Endothelial cell (in vitro differentiated cells): ENCODE measurements around the gene CAMK2G. TPM values are rescaled to one million over a fixed set of nuclear protein-coding genes. Genes with fewer than 3 reads are reported as not detected.

ENCODE experiments used
- DNase-seq: peaks from one replicate; pipeline ENCODE4 v3.0.0; 2021; ENCODE audit warnings: low spot score
- H3K27ac Mint-ChIP-seq: one replicate; pipeline ENCODE4 v1.8.0; 2021; ENCODE audit warnings: mixed read lengths, inconsistent platforms; ENCODE audit not compliant: unreplicated experiment
- H3K27me3 Mint-ChIP-seq: one replicate; pipeline ENCODE4 v1.8.0; 2021; ENCODE audit warnings: mild to moderate bottlenecking, moderate library complexity, mixed read lengths, inconsistent platforms; ENCODE audit not compliant: unreplicated experiment
- H3K36me3 Mint-ChIP-seq: one replicate; pipeline ENCODE4 v1.8.0; 2021; ENCODE audit warnings: mild to moderate bottlenecking, low read depth, mixed read lengths, inconsistent platforms; ENCODE audit not compliant: unreplicated experiment
- H3K4me1 Mint-ChIP-seq: one replicate; pipeline ENCODE4 v1.8.0; 2021; ENCODE audit warnings: mild to moderate bottlenecking, mixed read lengths, inconsistent platforms; ENCODE audit not compliant: unreplicated experiment
- H3K4me3 Mint-ChIP-seq: one replicate; pipeline ENCODE4 v1.8.0; 2021; ENCODE audit warnings: mild to moderate bottlenecking, mixed read lengths, inconsistent platforms; ENCODE audit not compliant: unreplicated experiment
- H3K9me3 Mint-ChIP-seq: one replicate; pipeline ENCODE4 v1.8.0; 2021; ENCODE audit warnings: mixed read lengths, inconsistent platforms; ENCODE audit not compliant: unreplicated experiment
- total RNA-seq: library from RNA; stranded (reverse); fragmentation: NEBNext Ultra II Directional; extraction: Animal tissue kit (Norgen Biotek cat#: 25700); gene quantifications from one replicate; pipeline ENCODE4 v1.2.1, GENCODE V29; 2021; ENCODE audit not compliant: unreplicated experiment
- TF ChIP-seq, protein P1 (sequence below): fragments of 200-600 bp; sonication (generic); IDR thresholded peaks from one replicate; pipeline ENCODE4 v1.5.0; 2021; ENCODE audit warnings: antibody characterized with exemption; ENCODE audit not compliant: unreplicated experiment

CAMK2G gene
- total RNA-seq, 1 donor from 2014 or later: 27.7 TPM

DNA sequence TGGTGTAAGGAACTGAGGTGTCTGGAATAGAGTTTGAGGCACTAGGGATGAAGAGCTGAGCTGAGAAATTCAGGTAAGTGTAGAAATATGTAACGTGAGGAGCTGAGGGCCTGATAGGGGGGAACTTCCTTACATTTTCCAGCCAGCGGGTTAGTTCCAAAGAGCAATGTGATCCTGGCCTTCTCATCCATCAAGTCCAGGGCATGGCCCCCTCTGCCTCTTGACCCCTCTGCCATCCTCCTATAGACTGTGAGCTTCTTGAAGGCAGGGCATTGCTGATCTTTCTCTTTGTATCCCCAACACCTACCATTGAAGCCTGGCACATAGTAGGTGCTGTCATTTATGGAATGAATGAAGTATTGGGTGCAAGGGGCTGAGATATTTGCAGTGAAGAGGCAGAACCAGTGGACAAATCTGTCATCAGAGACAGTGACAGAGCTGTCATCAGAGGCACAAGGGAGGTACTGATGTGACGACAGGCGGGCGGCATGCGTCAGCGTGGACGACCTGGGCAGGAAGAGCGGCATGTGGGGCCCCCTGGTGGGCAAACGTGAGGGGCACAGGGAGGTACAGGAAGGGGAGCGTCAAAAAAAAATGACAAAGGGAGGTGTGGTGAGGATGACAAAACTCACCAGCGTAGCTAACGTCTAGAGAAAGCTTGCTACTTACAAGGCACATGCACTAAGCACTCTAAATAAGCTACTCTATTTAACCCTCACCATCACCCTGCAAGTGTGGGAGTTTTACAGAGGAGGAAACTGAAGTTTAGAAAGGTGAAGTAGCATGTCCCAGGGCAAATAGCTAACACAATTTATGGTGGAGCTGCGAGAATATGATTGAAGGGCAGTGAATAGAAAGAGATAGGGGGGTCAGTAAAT is 5.2 kb upstream of the CAMK2G start:
- Mint-ChIP-seq H3K4me3 (no peak overlapping the region), H3K27me3 (peaks cover 11% of the 10 kb centered on the region)
- TF ChIP-seq, protein P1, sequence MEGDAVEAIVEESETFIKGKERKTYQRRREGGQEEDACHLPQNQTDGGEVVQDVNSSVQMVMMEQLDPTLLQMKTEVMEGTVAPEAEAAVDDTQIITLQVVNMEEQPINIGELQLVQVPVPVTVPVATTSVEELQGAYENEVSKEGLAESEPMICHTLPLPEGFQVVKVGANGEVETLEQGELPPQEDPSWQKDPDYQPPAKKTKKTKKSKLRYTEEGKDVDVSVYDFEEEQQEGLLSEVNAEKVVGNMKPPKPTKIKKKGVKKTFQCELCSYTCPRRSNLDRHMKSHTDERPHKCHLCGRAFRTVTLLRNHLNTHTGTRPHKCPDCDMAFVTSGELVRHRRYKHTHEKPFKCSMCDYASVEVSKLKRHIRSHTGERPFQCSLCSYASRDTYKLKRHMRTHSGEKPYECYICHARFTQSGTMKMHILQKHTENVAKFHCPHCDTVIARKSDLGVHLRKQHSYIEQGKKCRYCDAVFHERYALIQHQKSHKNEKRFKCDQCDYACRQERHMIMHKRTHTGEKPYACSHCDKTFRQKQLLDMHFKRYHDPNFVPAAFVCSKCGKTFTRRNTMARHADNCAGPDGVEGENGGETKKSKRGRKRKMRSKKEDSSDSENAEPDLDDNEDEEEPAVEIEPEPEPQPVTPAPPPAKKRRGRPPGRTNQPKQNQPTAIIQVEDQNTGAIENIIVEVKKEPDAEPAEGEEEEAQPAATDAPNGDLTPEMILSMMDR: peak; percentile 86

DNA sequence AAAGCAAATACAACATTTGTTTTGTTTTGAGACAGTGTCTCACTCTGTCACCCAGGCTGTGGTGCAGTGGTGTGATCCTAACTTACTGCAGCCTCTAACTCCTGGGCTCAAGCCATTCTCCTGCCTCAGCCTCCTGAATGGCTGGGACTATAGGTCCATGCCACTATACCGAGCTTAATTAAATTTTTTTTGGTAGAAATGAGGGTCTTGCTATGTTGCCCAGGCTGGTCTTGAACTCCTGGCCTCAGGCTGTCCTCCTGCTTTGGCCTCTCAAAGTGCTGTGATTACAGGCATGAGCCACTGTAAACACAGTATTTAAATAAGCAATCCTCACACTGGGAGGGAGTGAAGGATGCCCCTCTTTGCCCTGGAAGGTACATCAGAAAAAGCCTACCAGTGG is 4.0 kb upstream of the CAMK2G start:
- Mint-ChIP-seq H3K4me1 (peaks cover 11% of the 10 kb centered on the region), H3K27me3 (peaks cover 11% of the 10 kb centered on the region), H3K27ac (no peak overlapping the region), H3K4me3 (no peak overlapping the region), H3K9me3 (no peaks in the 10 kb centered on the region), H3K36me3 (peaks cover 6% of the 10 kb centered on the region)
- DNase-seq: no peak
- TF ChIP-seq, protein P1: no peak

More for the DNA sequence above, 5.2 kb upstream of the CAMK2G start:
- peak overlapping the region; percentile 45 for H3K27ac Mint-ChIP-seq
- no peaks in the 10 kb centered on the region for H3K9me3 Mint-ChIP-seq
- H3K4me1 Mint-ChIP-seq: peaks cover 11% of the 10 kb centered on the region
- peak; percentile 82 for DNase-seq
- peaks cover 6% of the 10 kb centered on the region for H3K36me3 Mint-ChIP-seq

DNA sequence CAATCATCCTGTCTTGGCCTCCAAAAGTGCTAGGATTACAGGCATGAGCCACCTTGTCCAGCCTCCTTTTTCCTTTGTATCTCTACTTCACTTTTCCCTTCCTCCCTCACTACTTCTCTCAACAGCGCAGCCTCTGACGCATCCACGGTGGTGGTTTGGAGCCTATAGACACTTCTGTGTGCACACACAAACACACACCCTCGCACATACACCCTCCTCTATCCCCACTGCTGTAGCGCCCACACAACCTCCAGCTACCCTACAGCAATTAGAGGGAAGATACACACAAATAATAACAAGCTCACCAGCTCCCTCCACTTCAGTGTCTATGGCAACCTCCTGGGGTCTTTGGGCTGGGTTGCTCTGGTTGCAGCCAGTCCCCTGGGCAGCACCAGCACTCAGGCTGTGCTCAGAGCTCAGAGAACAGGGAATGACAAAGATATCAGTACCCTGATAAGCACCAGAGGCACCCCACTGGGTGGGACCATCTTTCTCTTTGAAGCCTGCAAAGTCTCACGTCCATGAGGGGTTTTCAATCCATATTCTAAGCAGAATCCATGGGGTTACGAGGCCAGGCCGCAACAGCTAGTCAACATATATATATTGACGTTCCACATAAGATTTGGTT is 3.3 kb upstream of the CAMK2G start:
- DNase-seq: no peak
- H3K36me3 Mint-ChIP-seq: peaks cover 10% of the 10 kb centered on the region
- H3K4me1 Mint-ChIP-seq: peaks cover 19% of the 10 kb centered on the region
- no peaks in the 10 kb centered on the region for H3K9me3 Mint-ChIP-seq
- TF ChIP-seq, protein P1: no peak
- H3K4me3 Mint-ChIP-seq: no peak overlapping the region
- H3K27me3 Mint-ChIP-seq: peaks cover 15% of the 10 kb centered on the region
- H3K27ac Mint-ChIP-seq: no peak overlapping the region

DNA sequence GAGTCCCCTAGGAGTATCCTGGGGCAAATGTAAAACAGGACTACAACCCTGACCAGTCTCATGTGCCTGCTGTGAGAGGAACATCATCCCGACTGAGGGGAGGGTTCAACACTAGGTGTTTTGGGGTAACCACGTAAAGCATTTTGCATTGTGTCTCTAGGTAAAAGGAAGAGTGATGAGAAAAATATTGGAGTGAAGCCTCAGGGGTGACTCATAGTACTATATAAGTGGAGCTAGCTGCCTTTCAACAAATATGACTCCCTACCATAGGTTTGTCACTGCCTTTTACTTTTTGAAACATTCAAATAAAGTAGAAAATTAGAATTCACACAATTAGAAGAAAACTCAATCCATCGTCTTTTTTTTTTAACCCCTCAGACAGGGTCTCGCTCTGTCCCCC is 2.6 kb upstream of the CAMK2G start:
- no peak overlapping the region for H3K27ac Mint-ChIP-seq
- peaks cover 12% of the 10 kb centered on the region for H3K36me3 Mint-ChIP-seq
- H3K9me3 Mint-ChIP-seq: no peaks in the 10 kb centered on the region
- no peak overlapping the region for H3K4me3 Mint-ChIP-seq
- peaks cover 19% of the 10 kb centered on the region for H3K4me1 Mint-ChIP-seq
- TF ChIP-seq, protein P1: no peak
- peaks cover 16% of the 10 kb centered on the region for H3K27me3 Mint-ChIP-seq
- no peak for DNase-seq

DNA sequence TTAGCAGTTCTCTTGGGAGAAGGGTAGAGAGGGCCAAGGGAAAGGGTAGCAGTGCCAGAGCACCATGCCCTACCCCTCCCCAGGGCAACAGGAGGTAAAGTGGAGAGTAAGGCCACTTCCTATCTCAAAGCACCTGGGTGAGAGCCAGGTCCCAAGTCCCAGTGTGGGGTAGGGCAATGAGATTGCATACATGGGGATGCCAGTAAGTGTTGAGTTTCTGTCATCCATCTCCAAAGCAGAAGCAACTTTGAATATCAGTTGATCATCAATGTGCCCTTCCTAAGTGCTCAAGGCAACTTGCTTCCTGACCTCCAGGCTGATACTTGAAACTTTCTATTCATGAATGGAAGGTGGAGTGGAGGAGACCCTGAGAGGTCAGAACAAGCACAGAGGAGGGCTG is 2.2 kb upstream of the CAMK2G start:
- H3K9me3 Mint-ChIP-seq: no peaks in the 10 kb centered on the region
- no peak for DNase-seq
- TF ChIP-seq, protein P1: no peak
- no peak overlapping the region for H3K27ac Mint-ChIP-seq
- peaks cover 16% of the 10 kb centered on the region for H3K27me3 Mint-ChIP-seq
- H3K4me3 Mint-ChIP-seq: no peak overlapping the region
- peaks cover 12% of the 10 kb centered on the region for H3K36me3 Mint-ChIP-seq
- peaks cover 19% of the 10 kb centered on the region for H3K4me1 Mint-ChIP-seq
